Muscle layer of colon (tissue), 2 donors: ENCODE data around the gene LRRC75B.
"Not testable (repeated sequence)": the region's sequence is repeated elsewhere in the genome, so short reads cannot be mapped to it uniquely, and the experiment has no call there.

Experiments
- H3K27ac ChIP-seq: one replicate; pipeline ENCODE4 v1.7.0; 2013; ENCODE audit warnings: low read depth, mild to moderate bottlenecking, low read length, moderate library complexity
- H3K27me3 ChIP-seq, 2 donors: one replicate each; pipeline ENCODE4 v1.7.0; 2013; ENCODE audit warnings: low read length in 2 of 2, mild to moderate bottlenecking in 2 of 2; ENCODE audit not compliant: insufficient read depth in 2 of 2, control insufficient read depth in 1 of 2
- H3K36me3 ChIP-seq: one replicate; pipeline ENCODE4 v1.7.0; 2013; ENCODE audit warnings: mild to moderate bottlenecking, low read length; ENCODE audit not compliant: insufficient read depth
- H3K4me1 ChIP-seq: one replicate; pipeline ENCODE4 v1.7.0; 2013; ENCODE audit warnings: mild to moderate bottlenecking, low read length; ENCODE audit not compliant: insufficient read depth
- H3K4me3 ChIP-seq, 2 donors: one replicate each; pipeline ENCODE4 v1.7.0; 2013; ENCODE audit warnings: low read length in 2 of 2, low read depth in 1 of 2, mild to moderate bottlenecking in 1 of 2, moderate library complexity in 1 of 2
- H3K9ac ChIP-seq: one replicate; pipeline ENCODE4 v1.7.0; 2013; ENCODE audit warnings: low read length
- H3K9me3 ChIP-seq: one replicate; pipeline ENCODE4 v1.7.0; 2013; ENCODE audit warnings: mild to moderate bottlenecking, low read length
- donor health status: abdominal sarcoma.
- donor health status: Adenocarcinoma of cecum.

LRRC75B gene

DNA sequence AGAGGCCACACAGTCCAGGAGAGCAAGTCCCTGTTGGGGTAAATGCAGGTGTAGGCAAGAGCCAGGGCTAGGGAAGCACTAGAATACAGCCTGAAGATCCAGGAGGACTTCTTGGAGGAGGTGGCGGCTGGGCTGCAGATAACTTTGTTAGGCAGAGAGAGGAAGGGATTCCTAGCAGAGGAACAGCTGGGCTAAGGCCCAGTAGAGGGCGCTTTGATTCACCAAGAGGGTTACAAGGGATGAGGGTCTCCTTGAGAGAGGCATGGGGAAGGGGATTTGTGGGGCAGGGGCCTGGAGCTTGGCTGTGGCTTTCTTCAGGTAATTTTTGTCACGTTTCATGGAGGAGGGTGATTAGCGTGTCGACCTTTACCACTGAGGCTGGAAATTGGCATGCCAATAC lies 28.4 kb upstream of the LRRC75B start:
- not testable (repeated sequence) for H3K36me3 ChIP-seq, H3K4me3 ChIP-seq, H3K9ac ChIP-seq, H3K4me1 ChIP-seq, H3K9me3 ChIP-seq, H3K27me3 ChIP-seq, H3K27ac ChIP-seq

DNA sequence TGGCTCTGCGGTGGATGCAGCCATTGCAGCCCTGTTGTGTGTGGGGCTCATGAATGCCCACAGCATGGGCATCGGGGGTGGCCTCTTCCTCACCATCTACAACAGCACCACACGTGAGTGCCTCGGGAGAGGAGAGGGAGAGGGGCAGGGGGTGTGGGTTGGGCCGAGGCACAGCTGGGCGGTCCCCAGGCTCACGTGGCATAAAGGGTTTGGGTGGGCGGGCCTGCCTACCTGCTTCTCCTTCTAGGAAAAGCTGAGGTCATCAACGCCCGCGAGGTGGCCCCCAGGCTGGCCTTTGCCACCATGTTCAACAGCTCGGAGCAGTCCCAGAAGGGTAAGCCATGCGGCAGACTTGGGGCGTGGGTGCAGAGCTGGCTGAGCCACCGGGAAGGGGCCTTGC lies 21.9 kb upstream of the LRRC75B start:
- H3K9me3 ChIP-seq, H3K27me3 ChIP-seq, H3K27ac ChIP-seq, H3K4me1 ChIP-seq, H3K4me3 ChIP-seq, H3K9ac ChIP-seq, H3K36me3 ChIP-seq: not testable (repeated sequence)

DNA sequence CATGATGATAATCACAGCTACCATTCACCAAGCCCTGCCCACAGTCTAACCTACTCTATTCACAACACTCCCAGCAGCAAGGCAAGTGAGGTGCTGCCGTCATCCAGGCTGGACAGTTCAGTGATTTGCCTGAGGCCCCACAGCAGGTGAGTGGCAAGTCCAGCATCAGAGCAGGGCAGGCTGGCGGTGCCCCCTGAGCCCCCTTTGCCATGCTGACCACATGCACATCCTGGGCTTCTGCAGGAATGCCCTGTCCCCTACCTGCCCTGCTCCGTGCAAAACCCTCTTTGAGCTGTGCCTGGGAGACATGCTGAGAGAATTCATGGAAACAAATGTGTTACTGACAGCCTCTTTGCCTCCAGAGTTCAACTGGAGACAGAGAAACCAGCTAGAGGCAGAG lies 17.0 kb upstream of the LRRC75B start:
- H3K9me3 ChIP-seq, H3K27ac ChIP-seq, H3K9ac ChIP-seq, H3K4me1 ChIP-seq, H3K36me3 ChIP-seq, H3K4me3 ChIP-seq, H3K27me3 ChIP-seq: not testable (repeated sequence)

DNA sequence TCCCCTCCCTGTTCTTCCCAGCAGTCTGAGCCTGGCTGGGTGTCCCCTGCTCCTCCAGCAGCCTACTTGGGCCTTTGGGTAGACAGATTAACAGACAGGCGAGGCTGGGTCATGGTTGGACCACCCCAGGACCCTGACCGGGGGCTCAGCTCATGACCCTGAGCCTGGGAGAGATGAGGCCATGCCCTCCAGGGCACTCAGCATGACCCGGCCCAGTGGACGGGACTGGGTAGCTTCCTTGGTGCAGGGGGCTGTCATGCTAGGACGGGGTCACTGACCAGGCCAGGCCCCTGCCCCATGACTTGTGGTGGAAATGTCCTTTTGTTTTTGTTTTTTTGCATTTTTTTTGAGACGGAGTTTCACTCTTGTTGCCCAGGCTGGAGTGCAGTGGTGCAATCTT lies 15.5 kb upstream of the LRRC75B start:
- not testable (repeated sequence) for H3K9ac ChIP-seq, H3K27ac ChIP-seq, H3K36me3 ChIP-seq, H3K27me3 ChIP-seq, H3K4me1 ChIP-seq, H3K4me3 ChIP-seq, H3K9me3 ChIP-seq

DNA sequence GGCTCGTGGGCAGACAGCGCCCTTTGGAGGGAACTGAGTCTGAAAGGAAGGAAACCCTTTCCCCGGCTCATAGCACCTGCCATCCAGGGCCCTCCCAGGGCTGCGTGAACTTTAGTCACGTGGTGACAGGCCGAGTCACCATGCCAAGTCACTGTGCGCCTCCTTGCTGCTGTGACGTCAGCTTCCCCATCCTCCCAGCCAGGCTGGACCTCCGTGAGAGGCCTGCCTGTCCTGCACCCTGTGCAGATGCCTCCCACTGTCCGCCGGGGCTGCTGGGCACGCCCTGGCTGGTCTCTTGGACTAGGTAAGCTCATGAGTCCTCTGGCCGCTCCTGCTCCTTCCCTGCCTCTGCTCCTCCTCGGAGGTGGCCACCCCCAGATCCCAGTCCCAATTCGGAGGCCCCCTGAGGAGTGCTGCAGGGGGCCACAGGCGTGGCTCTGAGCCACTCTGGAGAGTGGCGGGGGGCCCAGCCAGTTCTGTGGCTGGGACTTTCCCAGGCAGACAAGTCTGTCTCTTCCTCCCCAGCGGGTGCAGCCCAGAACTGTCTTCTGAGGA lies 14.6 kb upstream of the LRRC75B start:
- not testable (repeated sequence) for H3K4me1 ChIP-seq, H3K9me3 ChIP-seq, H3K9ac ChIP-seq, H3K4me3 ChIP-seq, H3K27ac ChIP-seq, H3K27me3 ChIP-seq, H3K36me3 ChIP-seq

DNA sequence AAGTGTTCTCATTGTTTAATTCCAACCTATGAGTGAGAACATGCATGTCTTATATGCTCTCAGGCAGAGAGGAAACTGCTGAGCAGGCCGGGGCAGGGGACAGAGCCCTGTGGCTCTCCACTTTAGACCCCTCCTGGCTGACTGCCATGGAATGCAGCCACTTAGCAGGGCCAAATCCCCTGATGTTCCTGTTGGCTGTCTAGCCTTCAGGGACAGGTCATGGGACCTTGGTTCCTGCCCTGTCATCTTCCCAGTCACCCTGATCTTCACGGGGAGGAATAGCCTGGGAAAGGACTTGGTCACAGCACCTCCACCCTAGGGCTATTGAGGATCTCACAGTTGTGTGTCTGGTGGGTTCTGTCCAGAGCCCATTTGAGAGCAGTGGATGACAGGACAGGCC lies 13.5 kb upstream of the LRRC75B start:
- H3K27ac ChIP-seq, H3K9ac ChIP-seq, H3K9me3 ChIP-seq, H3K27me3 ChIP-seq, H3K4me1 ChIP-seq, H3K4me3 ChIP-seq, H3K36me3 ChIP-seq: not testable (repeated sequence)

DNA sequence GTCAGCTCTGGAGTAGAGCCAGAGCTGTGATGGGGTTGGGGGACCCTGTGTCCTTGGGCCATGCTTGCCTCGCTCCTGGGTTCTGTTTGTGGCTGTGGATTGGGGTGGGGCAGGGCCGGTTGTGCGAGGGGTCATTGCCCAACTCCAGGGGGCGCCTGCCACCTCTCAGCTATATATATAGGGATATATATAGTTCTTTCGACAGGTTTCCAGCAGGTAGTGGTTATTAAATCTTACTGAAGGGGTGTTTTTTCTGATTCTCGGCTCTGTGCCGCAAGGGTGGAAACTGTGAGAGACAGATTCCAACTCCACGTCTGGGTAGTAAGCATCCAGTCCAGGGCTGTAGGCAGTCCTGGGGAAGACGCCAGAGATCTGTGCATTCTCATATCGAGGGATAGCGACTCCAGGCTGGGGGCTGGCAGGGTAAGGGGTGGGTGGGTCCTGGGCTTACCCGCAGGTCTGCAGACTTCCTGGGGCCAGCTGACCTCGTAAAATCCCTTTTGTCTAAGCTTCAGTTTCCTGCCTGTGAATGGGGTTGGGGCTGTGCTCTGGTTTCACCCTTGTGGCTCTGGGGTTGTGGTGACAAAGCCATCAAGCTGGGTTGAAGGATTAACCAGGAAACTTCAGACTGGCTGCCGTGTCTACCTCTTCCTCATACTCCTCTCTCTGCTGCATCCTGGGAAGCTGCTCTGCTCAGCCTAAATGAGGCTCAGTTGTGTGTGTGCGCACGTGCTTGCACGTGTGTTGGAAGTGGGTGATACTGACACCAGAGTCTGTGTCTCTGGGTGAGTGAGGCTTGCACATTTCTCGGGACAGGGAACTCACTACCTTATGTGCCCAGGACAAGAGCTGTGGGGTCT lies 11.1 kb upstream of the LRRC75B start:
- H3K9ac ChIP-seq, H3K27me3 ChIP-seq, H3K4me3 ChIP-seq, H3K36me3 ChIP-seq, H3K4me1 ChIP-seq, H3K27ac ChIP-seq, H3K9me3 ChIP-seq: not testable (repeated sequence)

DNA sequence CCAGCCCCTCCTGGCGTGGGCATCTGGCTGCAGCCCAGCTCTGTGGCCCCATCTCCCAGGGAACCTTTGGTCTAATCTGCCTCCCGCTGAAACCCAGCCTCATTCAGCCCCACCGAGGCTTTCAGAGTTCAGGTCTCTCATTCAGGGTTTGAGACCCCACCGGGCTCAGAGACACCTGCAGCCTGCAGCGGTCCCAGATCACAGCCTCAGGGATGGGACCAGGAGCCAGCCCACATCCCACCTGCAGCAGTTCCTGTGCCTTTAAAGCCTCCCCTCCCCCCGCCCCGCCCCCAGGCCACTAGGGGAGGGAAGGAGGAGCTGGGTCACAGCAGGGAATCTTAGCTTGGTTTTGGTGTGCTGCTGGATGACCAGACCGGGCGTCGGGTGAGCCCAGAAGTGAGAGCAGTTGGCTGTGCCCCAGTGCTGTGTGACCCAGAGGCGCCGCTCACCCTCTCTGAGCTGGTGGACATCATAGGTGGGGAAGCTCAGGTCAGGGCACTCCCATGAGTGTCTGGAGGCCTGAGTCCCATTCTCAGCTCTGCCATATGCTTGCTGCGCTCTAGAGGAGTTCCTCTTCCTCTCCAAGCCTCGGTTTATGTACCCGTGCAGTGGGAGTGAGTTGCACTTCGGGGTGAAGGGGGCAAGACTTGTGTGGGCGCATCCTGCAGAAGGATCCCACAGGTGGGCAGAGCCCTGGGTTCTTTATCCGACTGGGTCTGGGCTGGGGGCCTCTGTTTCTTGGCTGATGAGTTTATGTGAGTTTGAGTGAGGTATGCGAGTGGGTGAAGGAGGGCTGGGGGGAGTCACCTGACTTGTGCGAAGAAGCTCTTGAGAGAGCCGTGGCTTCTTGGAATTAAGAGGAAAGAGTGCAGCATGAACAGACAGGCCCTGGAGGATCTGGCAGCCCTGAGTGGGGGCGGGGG lies 10.2 kb upstream of the LRRC75B start, which contains the start of gene GGT1:
TSS of gene GGT1 (plus strand) at position 347 of the 923 bp plus-strand sequence. CDS start 7,889 bp downstream, outside the sequence.
- not testable (repeated sequence) for H3K4me3 ChIP-seq, H3K9ac ChIP-seq, H3K27me3 ChIP-seq, H3K4me1 ChIP-seq, H3K27ac ChIP-seq, H3K36me3 ChIP-seq, H3K9me3 ChIP-seq

DNA sequence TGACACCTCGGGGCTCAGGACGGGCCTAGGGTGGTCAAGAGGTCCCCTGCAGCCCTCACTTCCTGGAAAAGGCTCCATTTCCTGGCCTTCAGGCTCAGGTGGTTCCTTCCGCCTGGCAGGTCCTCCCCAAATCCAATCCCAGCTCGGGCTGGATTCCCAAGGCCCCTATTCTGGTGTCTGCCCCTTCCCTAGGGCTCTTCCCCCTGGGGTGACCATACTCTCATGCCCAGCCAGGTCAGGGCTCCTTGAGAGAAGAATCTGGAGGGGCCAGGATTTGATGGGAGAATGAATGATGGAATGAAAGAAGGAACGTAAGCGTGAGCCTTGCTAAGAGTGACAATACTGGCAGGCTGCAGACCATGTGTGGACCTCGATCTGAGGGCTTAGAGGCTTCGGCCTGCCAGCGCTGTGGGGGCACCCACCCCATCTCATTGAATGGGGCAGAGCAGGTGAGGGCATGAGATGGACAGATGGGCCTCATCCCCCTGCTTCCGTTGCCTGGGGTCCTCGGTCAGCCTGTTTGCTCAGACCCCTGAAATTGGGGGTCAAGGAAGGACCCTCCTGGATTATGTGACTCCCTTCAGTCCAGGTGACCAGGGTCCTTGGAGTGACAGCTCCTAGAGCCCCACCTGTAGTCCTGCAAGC lies 9.4 kb upstream of the LRRC75B start:
- H3K4me3 ChIP-seq, H3K36me3 ChIP-seq, H3K27ac ChIP-seq, H3K27me3 ChIP-seq, H3K9me3 ChIP-seq, H3K4me1 ChIP-seq, H3K9ac ChIP-seq: not testable (repeated sequence)

DNA sequence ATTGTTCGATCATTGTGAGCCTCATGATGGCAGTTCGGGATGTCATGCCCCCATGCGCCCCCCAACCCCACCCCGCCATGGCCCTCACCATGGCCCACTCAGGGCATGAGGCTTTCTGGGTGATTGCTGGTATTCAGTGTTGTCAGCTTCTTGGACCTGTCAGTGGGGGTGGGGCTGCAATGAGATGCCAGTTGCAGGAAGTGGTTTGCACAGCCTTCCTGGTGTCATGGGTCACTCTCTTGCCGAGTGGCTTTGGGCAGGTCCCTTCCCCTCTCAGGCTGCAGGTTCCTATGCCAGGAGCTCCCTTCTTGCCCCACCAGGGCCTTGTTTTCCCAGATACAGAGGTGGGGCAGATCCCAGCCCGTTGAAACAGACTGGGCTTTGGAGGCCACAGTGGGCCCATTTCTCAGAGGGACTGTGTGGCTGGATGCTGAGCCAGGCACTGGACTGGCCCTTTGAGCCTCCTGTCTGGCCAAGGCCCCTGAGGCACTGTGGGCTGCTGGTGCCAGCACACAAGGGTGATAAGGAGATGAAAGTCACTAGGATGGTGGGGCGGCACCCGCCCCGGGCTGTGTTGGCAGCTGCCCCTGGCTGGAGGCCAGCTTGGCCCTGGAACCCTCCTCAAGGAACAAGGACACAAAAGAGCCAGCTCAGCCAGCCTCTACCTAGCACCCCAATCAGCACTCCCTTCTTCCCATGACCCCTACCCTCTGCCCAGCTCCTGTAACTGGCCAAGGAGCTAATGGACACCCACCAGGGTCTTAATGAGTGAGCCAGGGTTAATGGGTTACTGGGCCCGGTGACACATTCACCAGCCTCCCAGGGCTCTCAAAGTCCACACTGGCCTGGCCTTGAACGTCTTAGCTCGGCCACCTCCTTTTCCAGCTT lies 8.6 kb upstream of the LRRC75B start:
- H3K36me3 ChIP-seq, result no peaks in the 10 kb centered on the region
- H3K27me3 ChIP-seq, result no peaks in the 10 kb centered on the region
- no peak overlapping the region for H3K9ac ChIP-seq
- H3K4me3 ChIP-seq, result no peak overlapping the region
- H3K4me1 ChIP-seq, result peaks cover 5% of the 10 kb centered on the region
- no peak overlapping the region for H3K27ac ChIP-seq
- H3K9me3 ChIP-seq, result no peaks in the 10 kb centered on the region
